Panc1 (cell line): ENCODE results near the gene SLC38A10.

Experiments used
- CTCF ChIP-seq: fragments of 450-650 bp; IDR thresholded peaks from 2 replicates; pipeline ENCODE4 v1.5.1; 2017; ENCODE audit warnings: mild to moderate bottlenecking
- POLR2AphosphoS5 ChIP-seq: IDR thresholded peaks from 2 replicates; pipeline ENCODE4 v1.6.1; 2012; ENCODE audit warnings: mild to moderate bottlenecking, low read depth, low read length, moderate library complexity
- SIN3A ChIP-seq: IDR thresholded peaks from 2 replicates; pipeline ENCODE4 v1.6.1; 2012; ENCODE audit warnings: low read depth, mild to moderate bottlenecking, low read length, moderate library complexity, borderline replicate concordance; ENCODE audit not compliant: insufficient read depth
- TCF7L2 ChIP-seq: IDR thresholded peaks from 2 replicates; pipeline ENCODE4 v1.6.1; 2011; ENCODE audit warnings: mild to moderate bottlenecking, low read depth, low read length, inconsistent platforms

- TF ChIP-seq CTCF (no peak), SIN3A (no peak), TCF7L2 (no peak), POLR2AphosphoS5 (no peak)
Observed at GRCh38 chr17:81312624-81313325, 17.7 kb upstream of the SLC38A10 start.
